SU-DHL-6 (cell line): ENCODE data around the gene LRRC74A.

Experiments
- EZH2phosphoT487 ChIP-seq: fragments of 200-600 bp; sonication (generic), shearing (Covaris generic); conservative IDR thresholded peaks from 2 replicates; pipeline ENCODE4 v1.6.1; 2018; ENCODE audit warnings: mild to moderate bottlenecking, antibody characterized with exemption, low read length, moderate library complexity, mixed read lengths
- TF ChIP-seq, protein P1 (sequence below): fragments of 200-600 bp; sonication (generic); IDR thresholded peaks from one replicate; pipeline ENCODE4 v1.5.1; 2017; ENCODE audit warnings: antibody characterized with exemption, mild to moderate bottlenecking, low read length, moderate library complexity; ENCODE audit not compliant: insufficient read depth, poor library complexity, severe bottlenecking

DNA sequence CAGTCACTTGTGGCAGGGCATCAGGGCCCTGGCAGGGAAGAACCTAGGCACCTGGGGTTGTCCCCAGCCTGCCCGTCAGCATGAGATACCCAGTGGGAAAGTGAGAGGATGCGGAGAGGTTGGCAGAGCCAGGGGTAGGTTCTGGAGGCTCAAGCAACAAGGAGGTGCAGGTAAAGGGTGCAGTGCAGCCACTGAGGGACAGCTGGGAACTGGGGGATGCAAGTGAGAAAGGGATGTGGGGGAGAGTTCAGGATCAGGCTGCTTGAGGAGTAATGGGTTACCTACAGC lies 46.2 kb upstream of the LRRC74A start:
- TF ChIP-seq, protein P1, sequence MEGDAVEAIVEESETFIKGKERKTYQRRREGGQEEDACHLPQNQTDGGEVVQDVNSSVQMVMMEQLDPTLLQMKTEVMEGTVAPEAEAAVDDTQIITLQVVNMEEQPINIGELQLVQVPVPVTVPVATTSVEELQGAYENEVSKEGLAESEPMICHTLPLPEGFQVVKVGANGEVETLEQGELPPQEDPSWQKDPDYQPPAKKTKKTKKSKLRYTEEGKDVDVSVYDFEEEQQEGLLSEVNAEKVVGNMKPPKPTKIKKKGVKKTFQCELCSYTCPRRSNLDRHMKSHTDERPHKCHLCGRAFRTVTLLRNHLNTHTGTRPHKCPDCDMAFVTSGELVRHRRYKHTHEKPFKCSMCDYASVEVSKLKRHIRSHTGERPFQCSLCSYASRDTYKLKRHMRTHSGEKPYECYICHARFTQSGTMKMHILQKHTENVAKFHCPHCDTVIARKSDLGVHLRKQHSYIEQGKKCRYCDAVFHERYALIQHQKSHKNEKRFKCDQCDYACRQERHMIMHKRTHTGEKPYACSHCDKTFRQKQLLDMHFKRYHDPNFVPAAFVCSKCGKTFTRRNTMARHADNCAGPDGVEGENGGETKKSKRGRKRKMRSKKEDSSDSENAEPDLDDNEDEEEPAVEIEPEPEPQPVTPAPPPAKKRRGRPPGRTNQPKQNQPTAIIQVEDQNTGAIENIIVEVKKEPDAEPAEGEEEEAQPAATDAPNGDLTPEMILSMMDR: no peak
- TF ChIP-seq EZH2phosphoT487: no peak
